GM06990 (cell line): ENCODE data around the gene PLAC8.
"Not testable (repeated sequence)": the region's sequence is repeated elsewhere in the genome, so short reads cannot be mapped to it uniquely, and the experiment has no call there.

ENCODE experiments used
- DNase-seq: peaks from one replicate; pipeline ENCODE4 v3.0.0-alpha.2; 2011; ENCODE audit not compliant: insufficient read length; ENCODE audit errors: extremely low read depth
- H3K27me3 ChIP-seq: replicated peaks from 2 replicates; pipeline ENCODE4 v1.6.0; 2011; ENCODE audit warnings: low read length; ENCODE audit not compliant: control insufficient read depth, insufficient read depth
- H3K36me3 ChIP-seq: 2 replicates; pipeline ENCODE4 v1.5.1; 2011; ENCODE audit warnings: low read length; ENCODE audit not compliant: control insufficient read depth, insufficient read depth
- H3K4me3 ChIP-seq: replicated peaks from 2 replicates; pipeline ENCODE4 v1.5.1; 2011; ENCODE audit warnings: low read depth, mild to moderate bottlenecking, control low read depth, low read length
- TF ChIP-seq, protein P1 (sequence below): IDR thresholded peaks from 2 replicates; pipeline ENCODE4 v1.5.1; 2011; ENCODE audit warnings: low read length, control low read depth, mild to moderate bottlenecking, inconsistent platforms; ENCODE audit not compliant: insufficient read depth, poor library complexity, severe bottlenecking

The PLAC8 gene

DNA sequence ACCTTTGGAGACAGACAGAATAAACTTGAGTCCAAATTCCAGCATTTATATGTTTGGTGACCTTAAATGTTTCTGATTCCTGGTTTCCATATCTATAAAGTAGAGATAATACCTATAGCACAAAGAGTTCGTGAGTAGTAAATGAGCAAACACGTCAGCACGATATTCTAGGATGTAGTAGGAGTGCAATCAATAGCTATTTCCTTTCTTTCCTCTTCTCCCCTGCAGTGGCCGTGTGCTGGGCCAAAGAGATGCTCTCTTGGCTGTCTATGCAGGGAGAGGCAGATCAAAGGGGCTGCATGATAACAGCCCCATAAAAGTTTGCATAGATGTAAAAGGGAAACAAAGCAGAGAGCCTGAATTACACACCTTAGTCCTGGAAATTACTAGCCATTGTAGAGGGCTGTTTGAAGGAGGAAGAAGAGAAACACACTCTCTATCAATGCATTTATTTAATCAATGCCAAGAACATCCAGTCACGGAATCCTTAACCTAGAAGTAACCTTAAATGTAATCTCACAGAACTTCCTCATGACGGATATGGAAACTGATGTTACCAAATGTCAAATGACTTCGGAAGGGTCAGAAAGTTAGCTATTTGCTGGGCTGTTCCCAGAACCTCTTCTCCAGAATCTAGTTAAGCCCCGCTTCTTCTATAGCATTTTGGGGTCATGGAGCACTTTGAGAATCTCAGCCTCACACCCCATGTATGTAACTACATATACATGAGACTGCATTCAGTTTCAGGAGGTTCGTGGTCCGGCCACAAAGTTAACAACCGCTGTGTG is 35.5 kb upstream of the PLAC8 start:
- H3K4me3 ChIP-seq = no peak overlapping the region
- no peaks in the 10 kb centered on the region for H3K36me3 ChIP-seq
- no peaks in the 10 kb centered on the region for H3K27me3 ChIP-seq
- TF ChIP-seq, protein P1, sequence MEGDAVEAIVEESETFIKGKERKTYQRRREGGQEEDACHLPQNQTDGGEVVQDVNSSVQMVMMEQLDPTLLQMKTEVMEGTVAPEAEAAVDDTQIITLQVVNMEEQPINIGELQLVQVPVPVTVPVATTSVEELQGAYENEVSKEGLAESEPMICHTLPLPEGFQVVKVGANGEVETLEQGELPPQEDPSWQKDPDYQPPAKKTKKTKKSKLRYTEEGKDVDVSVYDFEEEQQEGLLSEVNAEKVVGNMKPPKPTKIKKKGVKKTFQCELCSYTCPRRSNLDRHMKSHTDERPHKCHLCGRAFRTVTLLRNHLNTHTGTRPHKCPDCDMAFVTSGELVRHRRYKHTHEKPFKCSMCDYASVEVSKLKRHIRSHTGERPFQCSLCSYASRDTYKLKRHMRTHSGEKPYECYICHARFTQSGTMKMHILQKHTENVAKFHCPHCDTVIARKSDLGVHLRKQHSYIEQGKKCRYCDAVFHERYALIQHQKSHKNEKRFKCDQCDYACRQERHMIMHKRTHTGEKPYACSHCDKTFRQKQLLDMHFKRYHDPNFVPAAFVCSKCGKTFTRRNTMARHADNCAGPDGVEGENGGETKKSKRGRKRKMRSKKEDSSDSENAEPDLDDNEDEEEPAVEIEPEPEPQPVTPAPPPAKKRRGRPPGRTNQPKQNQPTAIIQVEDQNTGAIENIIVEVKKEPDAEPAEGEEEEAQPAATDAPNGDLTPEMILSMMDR = no peak
- no peak for DNase-seq

DNA sequence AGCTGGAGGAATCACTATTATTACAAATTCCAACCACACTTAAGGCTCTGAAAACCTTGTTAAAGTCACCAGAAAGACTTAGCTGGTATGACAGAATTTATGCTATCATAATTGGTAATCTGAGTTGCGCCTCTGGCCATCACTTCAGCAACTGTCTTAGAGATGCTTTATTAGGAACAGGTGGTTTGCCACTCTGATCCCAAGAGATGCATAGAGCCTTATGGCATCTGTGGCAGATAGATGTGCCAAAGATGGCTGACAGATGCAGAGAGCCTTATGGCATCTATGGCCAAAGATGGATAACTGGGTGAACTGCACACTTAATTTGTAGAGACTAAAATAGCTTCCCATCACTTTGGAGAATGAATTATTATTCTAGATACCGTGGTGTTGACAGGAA is 32.3 kb upstream of the PLAC8 start:
- TF ChIP-seq, protein P1 = no peak

DNA sequence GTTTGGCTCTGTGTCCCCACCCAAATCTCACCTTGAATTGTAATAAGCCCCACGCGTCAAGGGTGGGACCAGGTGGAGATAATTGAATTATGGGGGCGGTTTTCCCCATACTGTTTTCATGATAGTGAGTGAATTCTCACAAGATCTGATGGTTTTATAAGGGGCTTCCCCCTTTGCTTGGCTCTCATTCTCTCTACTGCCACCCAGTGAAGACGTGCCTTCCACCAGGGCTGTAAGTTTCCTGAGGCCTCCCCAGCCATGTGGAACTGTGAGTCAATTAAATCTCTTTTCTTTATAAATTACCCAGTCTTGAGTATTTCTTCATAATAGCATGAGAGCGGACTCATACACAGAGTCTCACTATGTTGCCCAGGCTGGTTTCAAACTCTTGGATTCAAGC is 31.2 kb upstream of the PLAC8 start:
- not testable (repeated sequence) for H3K27me3 ChIP-seq, H3K4me3 ChIP-seq, DNase-seq, H3K36me3 ChIP-seq
- TF ChIP-seq, protein P1 = peak; percentile 30

More for the DNA sequence above, 32.3 kb upstream of the PLAC8 start:
- DNase-seq = no peak
- no peaks in the 10 kb centered on the region for H3K36me3 ChIP-seq
- no peaks in the 10 kb centered on the region for H3K27me3 ChIP-seq
- no peak overlapping the region for H3K4me3 ChIP-seq

DNA sequence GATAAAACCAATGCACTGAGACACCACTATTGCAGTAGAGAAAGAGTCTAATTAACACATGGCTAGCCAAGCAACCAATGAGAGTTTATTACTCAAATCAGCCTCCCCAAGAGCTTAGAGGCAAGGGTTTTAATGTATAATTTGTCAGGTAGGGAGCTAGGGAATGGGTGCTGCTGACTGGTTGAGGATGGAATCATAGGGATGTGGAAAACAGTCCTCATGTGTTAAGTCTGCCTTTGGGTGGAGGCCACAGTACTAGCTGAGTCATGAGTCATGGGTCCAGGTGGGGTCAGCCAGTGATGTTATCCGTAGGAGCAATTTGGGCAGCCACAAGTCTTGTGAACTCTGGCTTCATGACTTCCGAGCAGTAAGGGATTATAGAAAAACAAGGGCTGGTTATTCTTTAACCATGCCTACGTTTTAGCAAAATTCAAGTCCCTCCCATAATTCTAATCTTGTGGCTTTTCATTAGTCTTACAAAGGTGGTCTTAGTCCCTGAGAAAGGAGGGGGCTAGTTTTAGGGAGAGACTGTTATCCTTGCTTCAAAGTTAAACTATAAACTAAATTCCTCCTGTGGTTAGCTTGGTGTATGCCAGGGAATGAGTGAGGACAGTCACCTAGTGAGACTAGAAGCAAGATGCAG is 25.1 kb upstream of the PLAC8 start:
- no peak for DNase-seq
- Histone ChIP-seq H3K27me3 (no peaks in the 10 kb centered on the region), H3K36me3 (no peaks in the 10 kb centered on the region), H3K4me3 (no peak overlapping the region)
- TF ChIP-seq, protein P1 = no peak

DNA sequence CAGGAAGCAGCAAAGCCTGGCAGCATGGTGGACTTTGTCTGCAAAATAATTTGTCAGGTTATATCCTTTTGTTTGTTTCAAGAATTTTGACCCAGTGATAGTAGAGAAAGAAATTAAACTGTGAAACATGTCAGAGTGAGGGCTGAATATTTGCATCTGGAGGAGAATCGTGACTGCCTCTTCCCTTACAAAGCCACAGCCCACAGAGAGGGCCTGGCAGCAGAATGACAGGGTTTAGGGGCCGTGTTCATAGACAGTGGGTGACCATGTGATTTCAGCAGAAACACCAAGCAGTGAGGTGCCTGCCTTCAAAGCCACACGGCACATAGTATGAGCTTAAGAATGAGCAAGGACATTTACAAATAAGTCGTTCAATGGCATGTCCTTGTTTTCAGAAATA is 24.4 kb upstream of the PLAC8 start:
- TF ChIP-seq, protein P1 = no peak
- H3K4me3 ChIP-seq = no peak overlapping the region
- no peaks in the 10 kb centered on the region for H3K36me3 ChIP-seq
- DNase-seq = no peak
- no peaks in the 10 kb centered on the region for H3K27me3 ChIP-seq
